NCI-H2107 treated with DMSO at 0.1 percent for 48 hours (cell line): ENCODE results near the gene LAMTOR5.

ENCODE experiments used
- DNase-seq: peaks from one replicate; lab custom pipeline; 2025; ENCODE audit not compliant: unreplicated experiment; lab: John Stamatoyannopoulos, UW

The LAMTOR5 gene

GRCh38 chr1:110390692-110391245 lies 16.7 kb downstream of the LAMTOR5 start, which contains the start of gene SLC16A4:
SLC16A4 (minus strand) TSS chr1:110391026; CDS start chr1:110389323, 1,703 bp downstream.
- DNase-seq, result no peak

- DNase-seq, result no peak
Observed at GRCh38 chr1:110390096-110390495, 17.4 kb downstream of the LAMTOR5 start.

- no peak for DNase-seq
Observed at GRCh38 chr1:110387048-110387754, 20.3 kb downstream of the LAMTOR5 start.

- no peak for DNase-seq
Observed at GRCh38 chr1:110385369-110385768, 22.1 kb downstream of the LAMTOR5 start.

- no peak for DNase-seq
Observed at GRCh38 chr1:110384581-110385321, 22.7 kb downstream of the LAMTOR5 start.

- no peak for DNase-seq
Observed at GRCh38 chr1:110383251-110383990, 24.1 kb downstream of the LAMTOR5 start.

DNA sequence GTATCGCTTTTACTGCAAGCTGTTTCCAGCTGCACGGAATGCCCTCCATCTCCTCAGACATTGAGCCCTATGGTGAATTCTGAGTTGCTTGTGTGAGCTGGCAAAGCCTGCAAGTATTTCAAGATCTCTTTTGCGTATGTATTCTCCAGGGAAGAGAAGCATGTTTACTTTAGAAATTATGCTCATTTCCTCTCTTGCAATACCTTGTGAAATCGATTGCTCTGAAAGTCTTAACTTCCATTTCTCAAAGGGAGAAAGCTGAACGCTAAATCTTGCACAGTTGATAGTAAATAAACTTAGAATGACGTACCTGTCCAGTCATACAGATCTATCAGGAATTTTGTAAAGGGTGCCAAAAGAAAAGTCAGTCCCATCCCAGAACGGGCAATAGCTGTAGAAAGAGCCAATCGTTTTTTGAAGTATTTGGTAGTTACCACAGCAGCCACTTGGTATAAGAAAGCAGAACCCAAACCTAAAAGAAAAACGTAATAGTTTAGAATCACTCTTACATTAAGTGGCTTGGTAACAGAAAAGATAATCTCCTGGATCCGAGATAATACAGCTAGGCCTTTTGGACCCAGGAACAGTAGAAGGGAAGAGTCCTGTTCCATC lies 26.7 kb downstream of the LAMTOR5 start:
- no peak for DNase-seq

- no peak for DNase-seq
Observed at GRCh38 chr1:110375490-110375889, 32.0 kb downstream of the LAMTOR5 start.

DNA sequence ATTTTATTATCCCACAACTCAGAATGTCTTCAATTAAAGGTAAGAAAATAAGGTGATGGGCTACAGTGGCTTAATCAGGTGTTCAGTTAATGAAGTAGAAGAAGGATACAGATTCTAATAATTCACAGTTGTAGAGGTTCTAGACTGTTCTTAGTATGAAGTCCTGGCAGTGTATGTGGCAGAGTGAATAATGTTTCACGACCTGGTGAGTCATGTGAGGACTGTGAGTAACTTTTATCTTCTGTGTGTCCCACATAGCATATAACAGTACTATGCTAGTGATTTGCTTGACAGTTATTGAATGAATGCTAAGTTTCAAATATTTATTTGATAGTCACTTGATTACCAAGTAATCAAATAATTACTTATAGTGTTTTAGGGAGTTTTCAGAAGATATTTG lies 36.7 kb downstream of the LAMTOR5 start:
- DNase-seq, result no peak

- DNase-seq, result no peak
Observed at GRCh38 chr1:110364221-110364620, 43.3 kb downstream of the LAMTOR5 start.

DNA sequence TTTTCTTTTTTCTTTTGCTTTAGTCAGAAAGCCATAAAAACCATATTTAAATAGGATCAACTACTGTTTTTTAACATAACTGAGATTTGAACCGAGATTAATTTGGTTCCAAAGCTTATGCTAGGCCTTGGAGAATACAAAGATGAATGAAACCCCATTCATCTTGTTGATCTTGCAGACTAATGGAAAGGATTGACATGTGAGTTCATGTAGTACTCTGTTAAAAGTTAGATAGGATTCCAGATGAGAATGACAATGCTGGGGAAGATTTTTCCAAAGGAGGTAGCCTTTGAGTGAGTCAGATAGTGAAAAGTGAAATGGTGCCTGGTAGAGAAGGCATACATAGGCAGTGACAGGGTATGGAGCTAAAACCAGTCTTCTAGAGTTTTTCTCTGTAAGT lies 45.6 kb downstream of the LAMTOR5 start:
- DNase-seq, result no peak

DNA sequence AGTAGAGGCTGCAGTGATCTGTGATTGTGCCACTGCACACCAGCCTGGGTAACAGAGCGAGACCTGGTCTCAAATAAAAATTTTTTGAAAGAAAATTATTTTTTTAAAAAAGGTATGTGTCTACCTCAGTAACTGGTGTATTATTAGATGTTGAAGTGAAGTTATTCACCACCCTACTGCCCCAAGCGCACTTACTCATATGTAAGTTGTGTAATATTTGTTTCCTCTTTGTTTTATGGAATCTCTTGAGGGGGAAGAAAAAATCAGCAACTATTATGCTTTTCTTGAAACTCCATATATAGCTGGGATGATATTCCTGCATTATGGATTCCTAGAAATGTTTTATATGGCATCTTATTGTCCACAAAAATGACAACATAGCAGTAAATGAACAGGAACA lies 47.1 kb downstream of the LAMTOR5 start:
- DNase-seq, result no peak

- DNase-seq, result no peak
Observed at GRCh38 chr1:110356379-110356778, 51.1 kb downstream of the LAMTOR5 start.

GRCh38 chr1:110355321-110355720 lies 52.2 kb downstream of the LAMTOR5 start:
- DNase-seq, result no peak
